Spleen (tissue), 11 donors: ENCODE results near the gene STN1. TPM values are rescaled to one million over a fixed set of nuclear protein-coding genes. Genes with fewer than 3 reads are reported as not detected.

Experiments
- DNase-seq: peaks from one replicate; pipeline ENCODE4 v3.0.0-alpha.2; 2020
- H3K27ac ChIP-seq, 8 donors: fragments of 200-600 bp; sonication (generic) in 7 of 8; 1 replicate in 4 of 8; 2 replicates in 4 of 8; pipeline versions ENCODE4 v1.5.0 to v1.8.0; 2016 to 2021; ENCODE audit warnings: inconsistent platforms in 4 of 8, mild to moderate bottlenecking in 4 of 8, moderate library complexity in 1 of 8
- H3K27me3 ChIP-seq, 7 donors: fragments of 200-600 bp; sonication (generic) in 6 of 7; replicated peaks in 1 of 7; 1 replicate in 4 of 7; 2 replicates in 3 of 7; pipeline versions ENCODE4 v1.5.0 to v1.8.0; 2016 to 2021; ENCODE audit warnings: inconsistent platforms in 3 of 7, mild to moderate bottlenecking in 1 of 7
- H3K36me3 ChIP-seq, 6 donors: fragments of 200-600 bp; sonication (generic) in 5 of 6; 1 replicate in 4 of 6; 2 replicates in 2 of 6; pipeline versions ENCODE4 v1.5.0 to v1.8.0; 2016 to 2021; ENCODE audit warnings: inconsistent platforms in 2 of 6
- H3K4me1 ChIP-seq, 6 donors: fragments of 200-600 bp; sonication (generic) in 5 of 6; 1 replicate in 3 of 6; 2 replicates in 3 of 6; pipeline versions ENCODE4 v1.5.0 to v1.8.0; 2016 to 2021; ENCODE audit warnings: inconsistent platforms in 3 of 6
- H3K4me3 ChIP-seq, 8 donors: fragments of 200-600 bp; sonication (generic) in 7 of 8; 1 replicate in 4 of 8; 2 replicates in 4 of 8; pipeline versions ENCODE4 v1.5.0 to v1.8.0; 2016 to 2021; ENCODE audit warnings: inconsistent platforms in 4 of 8, mild to moderate bottlenecking in 4 of 8, moderate library complexity in 2 of 8
- H3K9me3 ChIP-seq, 8 donors: fragments of 200-600 bp; sonication (generic) in 7 of 8; 1 replicate in 4 of 8; 2 replicates in 4 of 8; pipeline versions ENCODE4 v1.5.0 to v1.8.0; 2016 to 2021; ENCODE audit warnings: inconsistent platforms in 4 of 8
- POLR2A ChIP-seq, 3 donors: fragments of 450-650 bp; IDR thresholded peaks; one replicate each; pipeline ENCODE4 v1.5.1; 2017; ENCODE audit warnings: antibody characterized with exemption in 3 of 3, mild to moderate bottlenecking in 1 of 3
- POLR2AphosphoS5 ChIP-seq, 3 donors: sonication (generic); formaldehyde crosslinking; IDR thresholded peaks; one replicate each; pipeline ENCODE4 v1.5.1; 2017; ENCODE audit warnings: antibody characterized with exemption in 3 of 3
- WGBS, 5 donors: extraction: QIAGEN DNeasy Blood & Tissue Kit in 3 of 5; methylation state at CpG; one replicate each; pipeline versions ENCODE4 v1.1.5 to v1.1.7; 2013 to 2018; 5-methylcytosine and 5-hydroxymethylcytosine counted together
- intact Hi-C: fragments of 100-400 bp; cut with DNase I; formaldehyde crosslinking; loops from one replicate; pipeline ENCODE4 v1.15.0; 2023; ENCODE audit warnings: low total_unique reads
- polyA plus RNA-seq, 3 donors: library from polyadenylated mRNA; stranded (reverse); fragments of 200-250 nt; gene quantifications; one replicate each; pipeline ENCODE4 v1.2.1, GENCODE V29; 2013
- total RNA-seq, 7 donors: library from RNA; depleted of rRNA in 3 of 7; stranded (reverse); fragments of >200 nt in 3 of 7; fragmentation: NEBNext Ultra II Directional in 4 of 7; extraction: Animal tissue kit (Norgen Biotek cat#: 25700) in 4 of 7; gene quantifications; one replicate each; pipeline versions ENCODE4 v1.1.0 to v1.2.1, GENCODE V29; 2016 to 2021
- TF ChIP-seq, protein P1 (sequence below), 11 experiments: fragments of 200-600 bp in 7 of 11; fragments of 450-650 bp in 4 of 11; sonication (generic) in 4 of 11; IDR thresholded peaks in 8 of 11; conservative IDR thresholded peaks in 3 of 11; 1 replicate in 7 of 11; 2 replicates in 4 of 11; pipeline versions ENCODE4 v1.4.0 to v1.8.0; 2016 to 2021; ENCODE audit warnings: antibody characterized with exemption in 11 of 11, inconsistent platforms in 4 of 11, mild to moderate bottlenecking in 1 of 11
- donor health status: healthy with polysubstance abuse.
- donor health status: DM: no; HTN: no; CAD: no; lungs with moderate emphysema.
- donor health status: DM: no; HTN: no; CAD: no.
- donor health status: Bipolar disorder and iron deficiency.
- donor health status: healthy.
- donor health status: DM: no; HTN: no; CAD: no.
- donor health status: DM: yes; HTN: yes; CAD: no.

The STN1 gene
- total and polyA plus RNA-seq, 10 donors, result 14.2 to 27.7 (median 22.3) TPM

DNA sequence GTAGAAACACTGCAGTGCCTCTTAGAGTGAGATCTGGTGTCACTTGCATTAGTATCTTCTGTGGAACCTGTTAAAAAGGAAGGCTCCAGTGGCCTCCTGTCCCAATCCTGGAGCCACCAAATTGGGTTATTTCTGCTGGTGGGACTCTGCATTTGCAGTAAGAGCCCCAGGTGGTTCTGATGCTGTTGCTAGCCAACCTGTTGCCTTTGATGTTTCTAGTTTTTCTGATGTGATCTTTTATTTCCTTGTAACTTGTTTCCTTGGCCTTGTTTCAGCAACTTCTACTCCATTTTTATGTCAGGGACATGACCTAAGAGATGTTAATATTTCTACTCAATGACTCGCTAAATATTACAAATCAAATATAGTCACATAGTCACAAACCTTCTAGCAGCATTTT lies 12.5 kb upstream of the STN1 start:
- Histone ChIP-seq H3K36me3 (no peaks in the 10 kb centered on the region), H3K4me1 (no peaks in the 10 kb centered on the region), H3K27me3 (no peaks in the 10 kb centered on the region), H3K27ac (no peak overlapping the region), H3K4me3 (no peak overlapping the region), H3K9me3 (no peaks in the 10 kb centered on the region)
- intact Hi-C loops, result no loop called here
- no peak for DNase-seq
- TF ChIP-seq POLR2AphosphoS5 (IDR thresholded peaks at IDR 0.05) (no peak), POLR2A (IDR thresholded peaks at IDR 0.05) (no peak)
- TF ChIP-seq, protein P1, sequence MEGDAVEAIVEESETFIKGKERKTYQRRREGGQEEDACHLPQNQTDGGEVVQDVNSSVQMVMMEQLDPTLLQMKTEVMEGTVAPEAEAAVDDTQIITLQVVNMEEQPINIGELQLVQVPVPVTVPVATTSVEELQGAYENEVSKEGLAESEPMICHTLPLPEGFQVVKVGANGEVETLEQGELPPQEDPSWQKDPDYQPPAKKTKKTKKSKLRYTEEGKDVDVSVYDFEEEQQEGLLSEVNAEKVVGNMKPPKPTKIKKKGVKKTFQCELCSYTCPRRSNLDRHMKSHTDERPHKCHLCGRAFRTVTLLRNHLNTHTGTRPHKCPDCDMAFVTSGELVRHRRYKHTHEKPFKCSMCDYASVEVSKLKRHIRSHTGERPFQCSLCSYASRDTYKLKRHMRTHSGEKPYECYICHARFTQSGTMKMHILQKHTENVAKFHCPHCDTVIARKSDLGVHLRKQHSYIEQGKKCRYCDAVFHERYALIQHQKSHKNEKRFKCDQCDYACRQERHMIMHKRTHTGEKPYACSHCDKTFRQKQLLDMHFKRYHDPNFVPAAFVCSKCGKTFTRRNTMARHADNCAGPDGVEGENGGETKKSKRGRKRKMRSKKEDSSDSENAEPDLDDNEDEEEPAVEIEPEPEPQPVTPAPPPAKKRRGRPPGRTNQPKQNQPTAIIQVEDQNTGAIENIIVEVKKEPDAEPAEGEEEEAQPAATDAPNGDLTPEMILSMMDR (IDR thresholded peaks at IDR 0.05 in 8 of 11, conservative IDR thresholded peaks at IDR 0.05 in 3 of 11), result no peak
- 95 to 100% (median 96%) methylated on average over 1 of the region's 1 CpG for WGBS, 5 donors

DNA sequence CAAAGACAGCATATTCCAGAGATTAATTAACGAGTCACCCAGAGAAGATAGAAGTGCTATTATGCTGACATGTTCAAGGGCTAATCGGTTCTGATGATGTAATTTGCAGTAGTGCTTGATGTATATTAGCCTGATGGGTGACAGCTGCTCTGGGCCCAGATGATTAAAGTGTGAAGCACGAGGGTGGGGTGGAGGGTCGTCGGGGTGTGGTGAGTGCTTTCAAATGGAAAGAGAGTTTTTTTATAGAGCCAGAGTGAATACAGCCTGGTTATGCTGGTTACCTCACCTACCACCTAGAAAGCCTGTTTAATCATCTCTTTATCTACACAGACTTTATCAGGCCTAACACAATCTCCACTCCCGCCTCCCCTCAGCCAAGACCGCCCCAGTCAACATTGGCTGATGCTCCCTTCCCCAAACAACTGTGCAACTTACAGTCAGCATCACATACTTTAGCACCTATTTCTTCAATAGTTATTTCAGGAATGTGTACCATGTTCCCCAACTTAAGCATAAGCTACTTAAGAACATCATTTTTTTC lies 11.5 kb upstream of the STN1 start:
- Histone ChIP-seq H3K27me3 (no peaks in the 10 kb centered on the region), H3K27ac (no peak overlapping the region), H3K4me1 (no peaks in the 10 kb centered on the region), H3K9me3 (no peaks in the 10 kb centered on the region), H3K36me3 (no peaks in the 10 kb centered on the region), H3K4me3 (no peak overlapping the region)
- intact Hi-C loops, result no loop called here
- no peak for DNase-seq
- TF ChIP-seq POLR2AphosphoS5 (IDR thresholded peaks at IDR 0.05) (no peak), POLR2A (IDR thresholded peaks at IDR 0.05) (no peak)
- TF ChIP-seq, protein P1 (IDR thresholded peaks at IDR 0.05 in 8 of 11, conservative IDR thresholded peaks at IDR 0.05 in 3 of 11), result no peak
- WGBS, 5 donors, result 68 to 79% (median 73%) methylated on average over 7 of the region's 7 CpGs

DNA sequence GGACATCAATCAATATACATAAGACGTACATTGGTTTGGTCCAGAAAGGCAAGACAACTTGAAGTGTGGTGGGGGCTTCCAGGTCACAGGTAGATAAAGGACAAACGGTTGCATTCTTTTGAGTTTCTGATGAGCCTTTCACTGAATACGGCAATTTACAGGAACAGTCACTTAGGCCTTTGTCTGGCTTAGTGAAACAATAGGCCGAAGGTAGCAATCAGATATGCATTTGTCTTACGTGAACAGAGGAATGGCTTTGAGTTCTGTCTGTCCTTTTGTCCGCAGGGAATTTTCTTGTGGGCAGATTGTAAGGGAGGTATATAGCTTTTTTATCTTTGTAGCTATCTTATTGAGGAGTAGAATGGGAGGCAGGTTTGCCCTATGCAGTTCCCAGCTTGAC lies 10.8 kb upstream of the STN1 start:
- H3K9me3 ChIP-seq, result no peaks in the 10 kb centered on the region
- H3K27me3 ChIP-seq, result no peaks in the 10 kb centered on the region
- 87 to 95% (median 94%) methylated on average over 6 of the region's 6 CpGs for WGBS, 5 donors
- H3K4me3 ChIP-seq, result no peak overlapping the region
- no peaks in the 10 kb centered on the region for H3K4me1 ChIP-seq
- intact Hi-C loops, result no loop called here
- no peak for DNase-seq
- H3K27ac ChIP-seq, result no peak overlapping the region
- TF ChIP-seq, protein P1 (IDR thresholded peaks at IDR 0.05 in 8 of 11, conservative IDR thresholded peaks at IDR 0.05 in 3 of 11), result no peak
- TF ChIP-seq POLR2AphosphoS5 (IDR thresholded peaks at IDR 0.05) (no peak), POLR2A (IDR thresholded peaks at IDR 0.05) (no peak)
- no peaks in the 10 kb centered on the region for H3K36me3 ChIP-seq

DNA sequence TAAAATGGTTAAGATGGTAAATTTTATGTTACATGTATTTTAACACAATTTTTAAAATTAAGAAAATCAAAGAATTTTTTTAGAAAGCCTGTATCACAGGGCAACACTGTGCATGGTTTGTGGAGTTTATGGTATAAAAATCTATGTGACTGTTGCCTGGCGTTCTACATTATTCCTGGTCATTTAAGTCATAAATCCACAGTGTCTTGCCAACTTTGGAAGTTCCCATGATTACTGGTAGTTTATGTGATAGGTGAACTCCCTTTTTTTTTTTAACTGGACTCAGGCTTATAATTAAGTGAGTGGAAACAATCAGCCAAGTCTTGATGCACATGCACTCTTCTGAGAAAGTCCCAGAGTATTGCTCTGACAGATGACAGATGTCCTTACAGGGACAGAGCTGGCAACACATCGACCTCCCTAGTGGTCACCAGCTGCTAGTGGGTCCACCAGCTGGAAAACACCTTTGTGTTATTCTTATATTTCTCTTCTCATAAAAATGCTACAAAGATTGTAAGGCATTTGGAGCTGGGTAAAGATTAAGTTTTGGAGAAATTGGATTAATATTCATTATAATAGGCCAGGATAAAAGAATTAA lies 8.8 kb upstream of the STN1 start:
- 66 to 83% (median 78%) methylated on average over 2 of the region's 2 CpGs for WGBS, 5 donors
- DNase-seq, result no peak
- H3K27ac ChIP-seq, result no peak overlapping the region
- H3K36me3 ChIP-seq, result no peaks in the 10 kb centered on the region
- intact Hi-C loops, result no loop called here
- H3K4me1 ChIP-seq, result no peaks in the 10 kb centered on the region
- no peaks in the 10 kb centered on the region for H3K9me3 ChIP-seq
- no peak overlapping the region for H3K4me3 ChIP-seq
- TF ChIP-seq, protein P1 (IDR thresholded peaks at IDR 0.05 in 8 of 11, conservative IDR thresholded peaks at IDR 0.05 in 3 of 11), result no peak
- TF ChIP-seq POLR2AphosphoS5 (IDR thresholded peaks at IDR 0.05) (no peak), POLR2A (IDR thresholded peaks at IDR 0.05) (no peak)
- H3K27me3 ChIP-seq, result no peaks in the 10 kb centered on the region
